Lower lobe of right lung (tissue), 2 donors: Measurements from ENCODE around the gene SMAD5. TPM values are rescaled to one million over a fixed set of nuclear protein-coding genes. Genes with fewer than 3 reads are reported as not detected.

Source experiments
- ATAC-seq, 2 donors: fragments of 200-7000 bp; cut with Tn5 transposase; one replicate each; pipeline ENCODE4 v1.9.1; 2020 to 2022; ENCODE audit warnings: mild to moderate bottlenecking in 2 of 2, moderate library complexity in 2 of 2
- DNase-seq: peaks from one replicate; pipeline ENCODE4 v3.0.0-alpha.2; 2020
- H3K27ac ChIP-seq: fragments of 200-600 bp; one replicate; pipeline ENCODE4 v1.8.0; 2022
- H3K27me3 ChIP-seq: fragments of 200-600 bp; one replicate; pipeline ENCODE4 v1.8.0; 2022; ENCODE audit warnings: low read depth
- H3K36me3 ChIP-seq: fragments of 200-600 bp; one replicate; pipeline ENCODE4 v1.8.0; 2022; ENCODE audit warnings: mild to moderate bottlenecking
- H3K4me1 ChIP-seq: fragments of 200-600 bp; one replicate; pipeline ENCODE4 v1.8.0; 2022
- H3K4me3 ChIP-seq: fragments of 200-600 bp; one replicate; pipeline ENCODE4 v1.8.0; 2022; ENCODE audit warnings: mild to moderate bottlenecking
- H3K9me3 ChIP-seq: fragments of 200-600 bp; one replicate; pipeline ENCODE4 v1.8.0; 2022
- CTCF ChIP-seq: fragments of 200-600 bp; IDR thresholded peaks from one replicate; pipeline ENCODE4 v1.8.0; 2022; ENCODE audit warnings: antibody characterized with exemption, mild to moderate bottlenecking
- intact Hi-C: fragments of 100-400 bp; cut with DNase I; formaldehyde crosslinking; loops from one replicate; pipeline ENCODE4 v1.11.0; 2022
- total RNA-seq: library from RNA; stranded (reverse); fragmentation: NEBNext Ultra II Directional; extraction: Animal tissue kit (Norgen Biotek cat#: 25700); gene quantifications from one replicate; pipeline ENCODE4 v1.2.1, GENCODE V29; 2021
- donor health status: DM: no; HTN: yes; CAD: no; lungs with severe emphysema.

Gene SMAD5
- total RNA-seq, 1 donor from 2014 or later, result 61.9 TPM

GRCh38 chr5:136207631-136208030 lies 75.0 kb downstream of the SMAD5 start:
- Histone ChIP-seq H3K27ac (no peak overlapping the region), H3K9me3 (no peaks in the 10 kb centered on the region), H3K4me1 (no peaks in the 10 kb centered on the region), H3K4me3 (no peak overlapping the region), H3K27me3 (peaks cover 16% of the 10 kb centered on the region), H3K36me3 (no peaks in the 10 kb centered on the region)
- DNase-seq (no peak), ATAC-seq (no peak)
- no peak for TF ChIP-seq CTCF
- intact Hi-C loops, result no loop called here

GRCh38 chr5:136208916-136209315 lies 76.3 kb downstream of the SMAD5 start:
- no peak overlapping the region for H3K27ac ChIP-seq
- no peak overlapping the region for H3K4me3 ChIP-seq
- ATAC-seq (no peak), DNase-seq (no peak)
- TF ChIP-seq CTCF, result no peak
- H3K27me3 ChIP-seq, result peaks cover 19% of the 10 kb centered on the region
- H3K36me3 ChIP-seq, result no peaks in the 10 kb centered on the region
- intact Hi-C loops, result no loop called here
- no peaks in the 10 kb centered on the region for H3K4me1 ChIP-seq
- H3K9me3 ChIP-seq, result no peaks in the 10 kb centered on the region

GRCh38 chr5:136209346-136209910 lies 76.8 kb downstream of the SMAD5 start:
- peaks cover 19% of the 10 kb centered on the region for H3K27me3 ChIP-seq
- H3K36me3 ChIP-seq, result no peaks in the 10 kb centered on the region
- H3K9me3 ChIP-seq, result no peaks in the 10 kb centered on the region
- no peak overlapping the region for H3K4me3 ChIP-seq
- H3K4me1 ChIP-seq, result no peaks in the 10 kb centered on the region
- DNase-seq (no peak), ATAC-seq (no peak)
- H3K27ac ChIP-seq, result no peak overlapping the region
- intact Hi-C loops, result no loop called here
- no peak for TF ChIP-seq CTCF

- Histone ChIP-seq H3K4me3 (no peak overlapping the region), H3K27ac (no peak overlapping the region), H3K36me3 (no peaks in the 10 kb centered on the region), H3K9me3 (no peaks in the 10 kb centered on the region), H3K27me3 (peaks cover 19% of the 10 kb centered on the region), H3K4me1 (no peaks in the 10 kb centered on the region)
- DNase-seq (no peak), ATAC-seq (no peak)
- TF ChIP-seq CTCF, result no peak
- intact Hi-C loops, result loop anchor here (5.0 kb wide), 1 partner anchor 323 kb away; no protein-coding TSS in a partner anchor
These were observed 77.6 kb downstream of the SMAD5 start for GRCh38 chr5:136210259-136210658.

- intact Hi-C loops, result loop anchor here (5.0 kb wide), 1 partner anchor 324 kb away; no protein-coding TSS in a partner anchor
- no peak overlapping the region for H3K27ac ChIP-seq
- DNase-seq, result no peak
- H3K9me3 ChIP-seq, result no peaks in the 10 kb centered on the region
- no peak overlapping the region for H3K4me3 ChIP-seq
- ATAC-seq, result no peak
- H3K27me3 ChIP-seq, result peaks cover 19% of the 10 kb centered on the region
- H3K4me1 ChIP-seq, result no peaks in the 10 kb centered on the region
- no peak for TF ChIP-seq CTCF
- no peaks in the 10 kb centered on the region for H3K36me3 ChIP-seq
These were observed 78.8 kb downstream of the SMAD5 start for GRCh38 chr5:136211282-136212040.
